Lower lobe of right lung (tissue), 2 donors: ENCODE data around the gene SLC3A2. TPM values are rescaled to one million over a fixed set of nuclear protein-coding genes. Genes with fewer than 3 reads are reported as not detected.

Experiments
- ATAC-seq, 2 donors: fragments of 200-7000 bp; cut with Tn5 transposase; one replicate each; pipeline ENCODE4 v1.9.1; 2020 to 2022; ENCODE audit warnings: mild to moderate bottlenecking in 2 of 2, moderate library complexity in 2 of 2
- DNase-seq: peaks from one replicate; pipeline ENCODE4 v3.0.0-alpha.2; 2020
- H3K27ac ChIP-seq: fragments of 200-600 bp; one replicate; pipeline ENCODE4 v1.8.0; 2022
- H3K27me3 ChIP-seq: fragments of 200-600 bp; one replicate; pipeline ENCODE4 v1.8.0; 2022; ENCODE audit warnings: low read depth
- H3K36me3 ChIP-seq: fragments of 200-600 bp; one replicate; pipeline ENCODE4 v1.8.0; 2022; ENCODE audit warnings: mild to moderate bottlenecking
- H3K4me1 ChIP-seq: fragments of 200-600 bp; one replicate; pipeline ENCODE4 v1.8.0; 2022
- H3K4me3 ChIP-seq: fragments of 200-600 bp; one replicate; pipeline ENCODE4 v1.8.0; 2022; ENCODE audit warnings: mild to moderate bottlenecking
- H3K9me3 ChIP-seq: fragments of 200-600 bp; one replicate; pipeline ENCODE4 v1.8.0; 2022
- intact Hi-C: fragments of 100-400 bp; cut with DNase I; formaldehyde crosslinking; loops from one replicate; pipeline ENCODE4 v1.11.0; 2022
- total RNA-seq: library from RNA; stranded (reverse); fragmentation: NEBNext Ultra II Directional; extraction: Animal tissue kit (Norgen Biotek cat#: 25700); gene quantifications from one replicate; pipeline ENCODE4 v1.2.1, GENCODE V29; 2021
- TF ChIP-seq, protein P1 (sequence below): fragments of 200-600 bp; IDR thresholded peaks from one replicate; pipeline ENCODE4 v1.8.0; 2022; ENCODE audit warnings: antibody characterized with exemption, mild to moderate bottlenecking
- donor health status: DM: no; HTN: yes; CAD: no; lungs with severe emphysema.

SLC3A2 gene
- total RNA-seq, 1 donor from 2014 or later, result 214 TPM

GRCh38 chr11:62908468-62909072, 27.9 kb downstream of the SLC3A2 start:
- Histone ChIP-seq H3K4me3 (no peak overlapping the region), H3K27me3 (no peaks in the 10 kb centered on the region), H3K4me1 (peaks cover 49% of the 10 kb centered on the region), H3K9me3 (no peaks in the 10 kb centered on the region), H3K27ac (peak overlapping the region; percentile 78), H3K36me3 (no peaks in the 10 kb centered on the region)
- intact Hi-C loops, result loop anchor here (5.0 to 10.0 kb wide), 2 partner anchors 114 to 306 kb away; no protein-coding TSS in a partner anchor
- ATAC-seq, result peak; percentile 69 to 70
- DNase-seq, result peak; percentile 69
- TF ChIP-seq, protein P1, sequence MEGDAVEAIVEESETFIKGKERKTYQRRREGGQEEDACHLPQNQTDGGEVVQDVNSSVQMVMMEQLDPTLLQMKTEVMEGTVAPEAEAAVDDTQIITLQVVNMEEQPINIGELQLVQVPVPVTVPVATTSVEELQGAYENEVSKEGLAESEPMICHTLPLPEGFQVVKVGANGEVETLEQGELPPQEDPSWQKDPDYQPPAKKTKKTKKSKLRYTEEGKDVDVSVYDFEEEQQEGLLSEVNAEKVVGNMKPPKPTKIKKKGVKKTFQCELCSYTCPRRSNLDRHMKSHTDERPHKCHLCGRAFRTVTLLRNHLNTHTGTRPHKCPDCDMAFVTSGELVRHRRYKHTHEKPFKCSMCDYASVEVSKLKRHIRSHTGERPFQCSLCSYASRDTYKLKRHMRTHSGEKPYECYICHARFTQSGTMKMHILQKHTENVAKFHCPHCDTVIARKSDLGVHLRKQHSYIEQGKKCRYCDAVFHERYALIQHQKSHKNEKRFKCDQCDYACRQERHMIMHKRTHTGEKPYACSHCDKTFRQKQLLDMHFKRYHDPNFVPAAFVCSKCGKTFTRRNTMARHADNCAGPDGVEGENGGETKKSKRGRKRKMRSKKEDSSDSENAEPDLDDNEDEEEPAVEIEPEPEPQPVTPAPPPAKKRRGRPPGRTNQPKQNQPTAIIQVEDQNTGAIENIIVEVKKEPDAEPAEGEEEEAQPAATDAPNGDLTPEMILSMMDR, result no peak

- TF ChIP-seq, protein P1, result peak; percentile 67
- intact Hi-C loops, result loop anchor here (5.0 to 10.0 kb wide), 2 partner anchors 113 to 306 kb away; no protein-coding TSS in a partner anchor
- peak; percentile 82 for DNase-seq
- H3K4me3 ChIP-seq, result peak overlapping the region; percentile 35
- no peaks in the 10 kb centered on the region for H3K36me3 ChIP-seq
- peak; percentile 77 to 78 for ATAC-seq
- peak overlapping the region; percentile 78 for H3K27ac ChIP-seq
- H3K9me3 ChIP-seq, result no peaks in the 10 kb centered on the region
- H3K4me1 ChIP-seq, result peaks cover 49% of the 10 kb centered on the region
- H3K27me3 ChIP-seq, result no peaks in the 10 kb centered on the region
Observed at GRCh38 chr11:62909107-62909894, 28.6 kb downstream of the SLC3A2 start.

DNA sequence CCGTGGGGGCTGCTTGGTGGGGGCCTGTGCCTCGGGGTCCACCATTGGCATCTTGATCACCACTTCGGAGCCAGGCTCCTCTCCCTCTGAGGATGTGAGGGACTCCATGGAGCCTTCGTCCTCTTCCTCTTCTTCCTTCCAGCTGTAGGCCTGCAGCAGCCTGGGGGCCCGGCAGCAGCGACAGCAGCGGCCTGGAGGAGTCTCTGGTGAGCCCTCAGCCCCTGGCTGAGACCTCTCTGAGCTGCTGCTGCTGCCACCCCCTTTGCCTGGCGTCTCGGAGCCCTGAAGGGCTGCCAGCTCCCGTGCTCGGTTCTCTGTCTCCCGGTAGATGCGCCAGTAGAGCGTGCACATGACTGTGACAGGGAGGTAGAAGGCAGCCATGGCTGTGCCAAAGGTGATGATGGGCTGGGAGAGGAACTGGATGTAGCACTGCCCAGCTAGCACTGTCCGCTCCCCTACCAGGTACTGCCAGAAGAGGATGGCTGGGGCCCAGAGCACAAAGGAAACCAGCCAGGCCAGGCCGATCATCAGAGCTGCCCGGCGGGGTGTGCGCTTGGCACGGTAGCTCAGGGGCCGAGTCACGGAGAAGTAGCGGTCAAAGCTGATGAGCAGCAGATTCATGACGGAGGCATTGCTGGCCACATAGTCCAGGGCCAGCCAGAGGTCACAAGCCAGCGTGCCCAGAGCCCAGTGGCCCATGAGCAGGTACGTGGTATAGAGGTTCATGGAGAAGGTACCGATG, 29.6 kb downstream of the SLC3A2 start:
- intact Hi-C loops, result no loop called here
- Histone ChIP-seq H3K36me3 (no peaks in the 10 kb centered on the region), H3K27me3 (no peaks in the 10 kb centered on the region), H3K4me1 (peaks cover 49% of the 10 kb centered on the region), H3K27ac (peak overlapping the region; percentile 78), H3K9me3 (no peaks in the 10 kb centered on the region), H3K4me3 (peak overlapping the region; percentile 35)
- DNase-seq (no peak), ATAC-seq (no peak)
- TF ChIP-seq, protein P1, result no peak

GRCh38 chr11:62911137-62912130, 30.7 kb downstream of the SLC3A2 start:
- H3K9me3 ChIP-seq, result no peaks in the 10 kb centered on the region
- peaks cover 38% of the 10 kb centered on the region for H3K4me1 ChIP-seq
- no peak overlapping the region for H3K4me3 ChIP-seq
- DNase-seq (no peak), ATAC-seq (no peak)
- no peak overlapping the region for H3K27ac ChIP-seq
- H3K27me3 ChIP-seq, result no peaks in the 10 kb centered on the region
- H3K36me3 ChIP-seq, result no peaks in the 10 kb centered on the region
- intact Hi-C loops, result no loop called here
- TF ChIP-seq, protein P1, result no peak
